Endodermal cell (in vitro differentiated cells): ENCODE measurements around the gene IFI27L2. TPM values are rescaled to one million over a fixed set of nuclear protein-coding genes. Genes with fewer than 3 reads are reported as not detected.

Experiments
- DNase-seq: peaks from one replicate; pipeline ENCODE4 v3.0.0-alpha.2; 2017
- H3K27ac ChIP-seq: 2 replicates; pipeline ENCODE4 v1.5.1; 2013; ENCODE audit warnings: mild to moderate bottlenecking, low read depth, low read length, moderate library complexity
- H3K27me3 ChIP-seq: 2 replicates; pipeline ENCODE4 v1.6.1; 2013; ENCODE audit warnings: mild to moderate bottlenecking, low read length, moderate library complexity; ENCODE audit not compliant: insufficient read depth, control insufficient read depth, poor library complexity, severe bottlenecking
- H3K36me3 ChIP-seq: 2 replicates; pipeline ENCODE4 v1.7.0; 2013; ENCODE audit warnings: mild to moderate bottlenecking, low read length, moderate library complexity; ENCODE audit not compliant: control insufficient read depth, insufficient read depth
- H3K4me1 ChIP-seq: one replicate; pipeline ENCODE4 v1.7.0; 2013; ENCODE audit warnings: low read length; ENCODE audit not compliant: control insufficient read depth, insufficient read depth
- H3K4me3 ChIP-seq: 2 replicates; pipeline ENCODE4 v1.5.1; 2013; ENCODE audit warnings: mild to moderate bottlenecking, low read length, moderate library complexity
- H3K9ac ChIP-seq: 2 replicates; pipeline ENCODE4 v1.6.1; 2013; ENCODE audit warnings: mild to moderate bottlenecking, low read length, moderate library complexity; ENCODE audit not compliant: poor library complexity, severe bottlenecking; ENCODE audit errors: extremely low read depth
- H3K9me3 ChIP-seq: 2 replicates; pipeline ENCODE4 v1.6.1; 2013; ENCODE audit warnings: mild to moderate bottlenecking, low read length, moderate library complexity; ENCODE audit not compliant: control insufficient read depth
- H3K27ac Mint-ChIP-seq: 2 replicates; pipeline ENCODE4 v1.8.0; 2020; ENCODE audit warnings: mixed read lengths
- H3K27me3 Mint-ChIP-seq: 2 replicates; pipeline ENCODE4 v1.8.0; 2021; ENCODE audit warnings: mild to moderate bottlenecking, mixed read lengths; ENCODE audit not compliant: insufficient read depth
- H3K36me3 Mint-ChIP-seq: 2 replicates; pipeline ENCODE4 v1.8.0; 2020; ENCODE audit warnings: low read depth, mixed read lengths
- H3K4me1 Mint-ChIP-seq: 2 replicates; pipeline ENCODE4 v1.8.0; 2020; ENCODE audit warnings: mixed read lengths
- H3K4me3 Mint-ChIP-seq: 2 replicates; pipeline ENCODE4 v1.8.0; 2020; ENCODE audit warnings: mild to moderate bottlenecking, moderate library complexity, mixed read lengths
- H3K9me3 Mint-ChIP-seq: 2 replicates; pipeline ENCODE4 v1.8.0; 2020; ENCODE audit warnings: mild to moderate bottlenecking, mixed read lengths
- WGBS, 2 experiments: methylation state at CpG; one replicate each; pipeline versions ENCODE4 v1.1.5 to v1.1.7; 2013; ENCODE audit warnings: missing lambda C conversion rate in 2 of 2, mixed read lengths in 1 of 2; ENCODE audit not compliant: insufficient coverage in 1 of 2, insufficient read length in 1 of 2; 5-methylcytosine and 5-hydroxymethylcytosine counted together
- total RNA-seq, 2 donors: library from RNA; stranded (reverse); fragmentation: NEBNext Ultra II Directional in 1 of 2; extraction: Animal tissue kit (Norgen Biotek cat#: 25700) in 1 of 2; gene quantifications; 2 replicates in 1 of 2; 3 replicates in 1 of 2; pipeline ENCODE4 v1.2.1, GENCODE V29; 2021
- TF ChIP-seq, protein P1 (sequence below): fragments of 200-600 bp; sonication (generic); conservative IDR thresholded peaks from 2 replicates; pipeline ENCODE4 v1.5.0; 2021; ENCODE audit warnings: antibody characterized with exemption, mild to moderate bottlenecking

The IFI27L2 gene
- total RNA-seq, 2 donors from 2014 or later, result 36.0 to 43.7 TPM

GRCh38 chr14:94175747-94176146, 46.3 kb upstream of the IFI27L2 start:
- Histone ChIP-seq H3K9ac (no peak overlapping the region), H3K36me3 (no peaks in the 10 kb centered on the region), H3K4me1 (no peaks in the 10 kb centered on the region), H3K27me3 (peaks cover 52% of the 10 kb centered on the region), H3K9me3 (no peaks in the 10 kb centered on the region), H3K4me3 (peak overlapping the region; percentile 75), H3K27ac (no peak overlapping the region)
- Mint-ChIP-seq H3K27me3 (peaks cover 53% of the 10 kb centered on the region), H3K4me1 (peaks cover 6% of the 10 kb centered on the region), H3K36me3 (no peaks in the 10 kb centered on the region), H3K9me3 (no peaks in the 10 kb centered on the region), H3K27ac (no peak overlapping the region), H3K4me3 (peak overlapping the region; percentile 74)
- no peak for DNase-seq
- TF ChIP-seq, protein P1, sequence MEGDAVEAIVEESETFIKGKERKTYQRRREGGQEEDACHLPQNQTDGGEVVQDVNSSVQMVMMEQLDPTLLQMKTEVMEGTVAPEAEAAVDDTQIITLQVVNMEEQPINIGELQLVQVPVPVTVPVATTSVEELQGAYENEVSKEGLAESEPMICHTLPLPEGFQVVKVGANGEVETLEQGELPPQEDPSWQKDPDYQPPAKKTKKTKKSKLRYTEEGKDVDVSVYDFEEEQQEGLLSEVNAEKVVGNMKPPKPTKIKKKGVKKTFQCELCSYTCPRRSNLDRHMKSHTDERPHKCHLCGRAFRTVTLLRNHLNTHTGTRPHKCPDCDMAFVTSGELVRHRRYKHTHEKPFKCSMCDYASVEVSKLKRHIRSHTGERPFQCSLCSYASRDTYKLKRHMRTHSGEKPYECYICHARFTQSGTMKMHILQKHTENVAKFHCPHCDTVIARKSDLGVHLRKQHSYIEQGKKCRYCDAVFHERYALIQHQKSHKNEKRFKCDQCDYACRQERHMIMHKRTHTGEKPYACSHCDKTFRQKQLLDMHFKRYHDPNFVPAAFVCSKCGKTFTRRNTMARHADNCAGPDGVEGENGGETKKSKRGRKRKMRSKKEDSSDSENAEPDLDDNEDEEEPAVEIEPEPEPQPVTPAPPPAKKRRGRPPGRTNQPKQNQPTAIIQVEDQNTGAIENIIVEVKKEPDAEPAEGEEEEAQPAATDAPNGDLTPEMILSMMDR, result no peak
- 30 to 32% methylated on average over 4 to 7 of the region's 7 CpGs for WGBS, 2 experiments

DNA sequence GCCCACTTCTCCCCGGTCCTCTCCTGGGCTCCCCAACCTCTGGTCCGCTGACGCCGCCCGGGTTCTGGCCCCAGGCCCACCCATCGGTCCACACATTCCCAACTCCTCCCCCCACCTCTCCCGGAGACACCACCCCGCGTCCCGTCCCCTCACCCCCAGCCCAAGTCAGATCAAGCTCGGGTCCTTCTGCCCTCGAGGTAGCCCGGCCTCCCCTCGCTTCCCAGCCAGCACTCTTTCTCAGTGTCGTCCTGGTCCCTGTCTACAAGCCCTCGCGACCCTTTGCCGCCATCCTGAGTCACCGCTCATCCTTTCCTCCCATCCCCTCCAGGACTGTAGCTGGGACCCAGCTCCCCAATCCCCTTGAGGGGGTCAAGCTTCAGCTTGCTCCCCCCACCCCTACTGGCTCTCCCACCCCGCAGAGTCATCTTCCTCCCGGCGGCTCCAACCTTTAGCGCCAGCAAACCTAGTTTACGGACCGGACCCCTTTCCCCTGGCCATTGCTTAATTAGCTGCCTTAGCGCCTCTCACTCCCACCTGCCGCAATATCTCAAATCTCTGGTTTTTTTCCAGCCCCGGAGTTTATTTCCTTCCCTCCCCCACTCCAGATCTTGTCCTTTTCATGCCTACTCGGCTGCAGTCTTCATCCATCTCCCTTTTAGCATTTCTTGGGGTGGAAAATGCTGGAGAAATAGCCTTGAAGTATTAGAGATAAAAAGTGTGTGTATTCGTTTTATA, 45.8 kb upstream of the IFI27L2 start:
- Histone ChIP-seq H3K9me3 (no peaks in the 10 kb centered on the region), H3K4me3 (peak overlapping the region; percentile 75), H3K4me1 (no peaks in the 10 kb centered on the region), H3K27me3 (peaks cover 52% of the 10 kb centered on the region), H3K36me3 (no peaks in the 10 kb centered on the region), H3K27ac (no peak overlapping the region), H3K9ac (no peak overlapping the region)
- no peaks in the 10 kb centered on the region for H3K36me3 Mint-ChIP-seq
- H3K27ac Mint-ChIP-seq, result no peak overlapping the region
- peak; percentile 85 for DNase-seq
- no peaks in the 10 kb centered on the region for H3K9me3 Mint-ChIP-seq
- peaks cover 4% of the 10 kb centered on the region for H3K4me1 Mint-ChIP-seq
- peaks cover 54% of the 10 kb centered on the region for H3K27me3 Mint-ChIP-seq
- WGBS, 2 experiments, result 1 to 3% methylated on average over 18 to 29 of the region's 30 CpGs
- TF ChIP-seq, protein P1, result no peak
- H3K4me3 Mint-ChIP-seq, result peak overlapping the region; percentile 74

DNA sequence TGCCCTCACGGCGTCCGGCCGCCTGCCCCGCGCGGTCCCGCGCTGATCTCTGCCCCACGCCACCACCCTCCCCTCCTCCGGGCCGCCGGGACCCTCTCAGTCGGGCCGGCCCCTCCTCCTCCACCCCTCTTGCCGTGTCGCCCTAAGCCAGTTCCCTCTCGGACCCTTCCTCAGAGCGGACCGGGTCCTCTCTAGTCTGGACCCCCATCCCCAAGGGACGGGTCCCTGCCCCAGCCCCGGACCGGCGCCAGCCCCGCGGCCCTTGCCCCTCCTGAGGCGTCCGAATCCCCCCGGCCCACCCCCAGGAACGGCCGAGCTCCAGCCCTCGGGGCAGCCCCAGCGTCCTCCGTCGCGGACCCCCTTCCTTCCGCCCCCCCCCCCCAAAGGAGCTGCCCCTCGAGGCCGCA, 45.2 kb upstream of the IFI27L2 start:
- H3K9me3 ChIP-seq, result no peaks in the 10 kb centered on the region
- no peaks in the 10 kb centered on the region for H3K4me1 ChIP-seq
- peaks cover 52% of the 10 kb centered on the region for H3K27me3 ChIP-seq
- H3K4me3 ChIP-seq, result peak overlapping the region; percentile 75
- H3K4me1 Mint-ChIP-seq, result peaks cover 4% of the 10 kb centered on the region
- H3K36me3 ChIP-seq, result no peaks in the 10 kb centered on the region
- H3K4me3 Mint-ChIP-seq, result peak overlapping the region; percentile 74
- 1% methylated on average over 37 of the region's 39 CpGs; no CpG with 5 or more reads in 1 of the 2 experiments for WGBS, 2 experiments
- TF ChIP-seq, protein P1, result no peak
- no peaks in the 10 kb centered on the region for H3K9me3 Mint-ChIP-seq
- H3K27ac ChIP-seq, result no peak overlapping the region
- H3K27ac Mint-ChIP-seq, result no peak overlapping the region
- H3K27me3 Mint-ChIP-seq, result peaks cover 58% of the 10 kb centered on the region
- no peak for DNase-seq
- no peaks in the 10 kb centered on the region for H3K36me3 Mint-ChIP-seq
- H3K9ac ChIP-seq, result no peak overlapping the region
